ENCODE data around the gene HMX2.

Gene HMX2

GRCh38 chr10:123150986-123151736, 3.2 kb downstream of the HMX2 start:
- no peak for TF ChIP-seq CTCF (IDR thresholded peaks at IDR 0.05)
- H3K9ac ChIP-seq: no peak overlapping the region
- H3K79me2 ChIP-seq: peaks cover 4% of the 10 kb centered on the region
- peak overlapping the region; percentile 26 for H2AFZ ChIP-seq
- no peak overlapping the region for H3K27ac ChIP-seq
- H3K4me3 ChIP-seq (ENCODE audit: low read depth, low read length): no peak overlapping the region
- peaks cover 4% of the 10 kb centered on the region for H3K4me1 ChIP-seq
- no peaks in the 10 kb centered on the region for H3K9me3 ChIP-seq (ENCODE audit: control insufficient read depth, low read length)
- peaks cover 18% of the 10 kb centered on the region for H3K27me3 ChIP-seq (ENCODE audit: control insufficient read depth, insufficient read depth, low read length)
- no peak overlapping the region for H3K4me2 ChIP-seq (ENCODE audit: low read length)
- no peaks in the 10 kb centered on the region for H3K36me3 ChIP-seq (ENCODE audit: control insufficient read depth, insufficient read depth, low read length)

GRCh38 chr10:123151737-123152135, 3.8 kb downstream of the HMX2 start:
- no peak for TF ChIP-seq CTCF (IDR thresholded peaks at IDR 0.05)
- H3K9ac ChIP-seq: no peak overlapping the region
- peaks cover 4% of the 10 kb centered on the region for H3K4me1 ChIP-seq
- peaks cover 18% of the 10 kb centered on the region for H3K27me3 ChIP-seq (ENCODE audit: control insufficient read depth, insufficient read depth, low read length)
- H3K27ac ChIP-seq: no peak overlapping the region
- no peak overlapping the region for H3K4me2 ChIP-seq (ENCODE audit: low read length)
- H3K4me3 ChIP-seq (ENCODE audit: low read depth, low read length): no peak overlapping the region
- peaks cover 4% of the 10 kb centered on the region for H3K79me2 ChIP-seq
- no peaks in the 10 kb centered on the region for H3K36me3 ChIP-seq (ENCODE audit: control insufficient read depth, insufficient read depth, low read length)
- H2AFZ ChIP-seq: no peak overlapping the region
- no peaks in the 10 kb centered on the region for H3K9me3 ChIP-seq (ENCODE audit: control insufficient read depth, low read length)

- H3K4me2 ChIP-seq (ENCODE audit: low read length): no peak overlapping the region
- peaks cover 4% of the 10 kb centered on the region for H3K4me1 ChIP-seq
- H3K36me3 ChIP-seq (ENCODE audit: control insufficient read depth, insufficient read depth, low read length): no peaks in the 10 kb centered on the region
- peaks cover 4% of the 10 kb centered on the region for H3K79me2 ChIP-seq
- TF ChIP-seq CTCF (IDR thresholded peaks at IDR 0.05): no peak
- no peak overlapping the region for H3K9ac ChIP-seq
- H2AFZ ChIP-seq: peak overlapping the region; percentile 79
- peaks cover 13% of the 10 kb centered on the region for H3K27me3 ChIP-seq (ENCODE audit: control insufficient read depth, insufficient read depth, low read length)
- no peaks in the 10 kb centered on the region for H3K9me3 ChIP-seq (ENCODE audit: control insufficient read depth, low read length)
- H3K4me3 ChIP-seq (ENCODE audit: low read depth, low read length): peak overlapping the region; percentile 87
- H3K27ac ChIP-seq: no peak overlapping the region
Measured at GRCh38 chr10:123153486-123154091, 5.7 kb downstream of the HMX2 start.

GRCh38 chr10:123154092-123154710, 6.3 kb downstream of the HMX2 start, which contains the start of gene BUB3:
Gene BUB3, plus strand, starts transcription at chr10:123154402. Its CDS starts 516 bp downstream, at chr10:123154918.
- peaks cover 4% of the 10 kb centered on the region for H3K4me1 ChIP-seq
- no peak for TF ChIP-seq CTCF (IDR thresholded peaks at IDR 0.05)
- H3K27ac ChIP-seq: peak within 1 kb of the TSS; percentile 65
- peaks cover 4% of the 10 kb centered on the region for H3K79me2 ChIP-seq
- H3K4me2 ChIP-seq (ENCODE audit: low read length): peak within 1 kb of the TSS; percentile 39
- peak within 1 kb of the TSS; percentile 96 for H2AFZ ChIP-seq
- H3K9me3 ChIP-seq (ENCODE audit: control insufficient read depth, low read length): no peaks in the 10 kb centered on the region
- no peak within 1 kb of the TSS for H3K9ac ChIP-seq
- peaks cover 10% of the 10 kb centered on the region for H3K27me3 ChIP-seq (ENCODE audit: control insufficient read depth, insufficient read depth, low read length)
- peak within 1 kb of the TSS; percentile 87 for H3K4me3 ChIP-seq (ENCODE audit: low read depth, low read length)
- no peaks in the 10 kb centered on the region for H3K36me3 ChIP-seq (ENCODE audit: control insufficient read depth, insufficient read depth, low read length)

Data from parathyroid adenoma (tissue), 2 donors.